Natural killer cell (primary cell): ENCODE data around the gene JPT1. TPM values are rescaled to one million over a fixed set of nuclear protein-coding genes. Genes with fewer than 3 reads are reported as not detected.

Source experiments
- ATAC-seq, 3 donors: fragments of 150-1000 bp in 2 of 3; fragments of 200-7000 bp in 1 of 3; cut with Tn5 transposase; 1 replicate in 1 of 3; 2 replicates in 2 of 3; pipeline ENCODE4 v1.10.0; 2021; ENCODE audit warnings: mild to moderate bottlenecking in 2 of 3, moderate library complexity in 2 of 3
- DNase-seq, 2 donors: peaks; one replicate each; pipeline versions ENCODE4 v3.0.0 to v3.0.0-alpha.2; 2013 to 2021; ENCODE audit warnings: mixed read lengths in 1 of 2
- H3K27ac ChIP-seq: one replicate; pipeline ENCODE4 v1.5.1; 2013; ENCODE audit warnings: mild to moderate bottlenecking, low read length
- H3K27me3 ChIP-seq: one replicate; pipeline ENCODE4 v1.6.1; 2013; ENCODE audit warnings: low read length; ENCODE audit not compliant: control insufficient read depth, insufficient read depth
- H3K36me3 ChIP-seq: one replicate; pipeline ENCODE4 v1.6.1; 2013; ENCODE audit warnings: low read length; ENCODE audit not compliant: control insufficient read depth, insufficient read depth
- H3K4me1 ChIP-seq: one replicate; pipeline ENCODE4 v1.6.1; 2013; ENCODE audit warnings: low read length; ENCODE audit not compliant: control insufficient read depth, insufficient read depth
- H3K4me3 ChIP-seq: one replicate; pipeline ENCODE4 v1.5.1; 2013; ENCODE audit warnings: low read length
- H3K9me3 ChIP-seq: one replicate; pipeline ENCODE4 v1.6.1; 2013; ENCODE audit warnings: low read length; ENCODE audit not compliant: control insufficient read depth, insufficient read depth
- H3K27ac Mint-ChIP-seq, 2 donors: one replicate each; pipeline ENCODE4 v1.8.0; 2022; ENCODE audit warnings: mild to moderate bottlenecking in 2 of 2, mixed read lengths in 2 of 2, moderate library complexity in 1 of 2
- H3K27me3 Mint-ChIP-seq, 2 donors: one replicate each; pipeline ENCODE4 v1.8.0; 2022; ENCODE audit warnings: low read depth in 2 of 2, mixed read lengths in 2 of 2
- H3K36me3 Mint-ChIP-seq: one replicate; pipeline ENCODE4 v1.8.0; 2022; ENCODE audit warnings: mixed read lengths
- H3K4me1 Mint-ChIP-seq, 2 donors: one replicate each; pipeline ENCODE4 v1.8.0; 2022; ENCODE audit warnings: mixed read lengths in 2 of 2
- H3K4me3 Mint-ChIP-seq: one replicate; pipeline ENCODE4 v1.8.0; 2022; ENCODE audit warnings: mild to moderate bottlenecking, moderate library complexity, mixed read lengths
- H3K9me3 Mint-ChIP-seq, 2 donors: one replicate each; pipeline ENCODE4 v1.8.0; 2022; ENCODE audit warnings: mixed read lengths in 2 of 2
- CTCF ChIP-seq: fragments of 200-600 bp; IDR thresholded peaks from one replicate; pipeline ENCODE4 v1.8.0; 2022; ENCODE audit warnings: antibody characterized with exemption
- WGBS: methylation state at CpG from one replicate; pipeline ENCODE4 v1.1.7; 2013; ENCODE audit warnings: missing lambda C conversion rate; ENCODE audit not compliant: insufficient coverage; 5-methylcytosine and 5-hydroxymethylcytosine counted together
- intact Hi-C: fragments of 100-400 bp; cut with micrococcal nuclease; formaldehyde crosslinking; loops from one replicate; pipeline ENCODE4 v1.14.2; 2022
- total RNA-seq, 4 donors: library from RNA; stranded (reverse); fragments of 120-200 nt in 1 of 4; gene quantifications; one replicate each; pipeline versions ENCODE4 v1.2.3 to v1.2.4, GENCODE V29; 2013 to 2022

JPT1 gene
- total RNA-seq, 3 donors from 2014 or later (not counting 1 experiment from before 2014, with no cell fraction given), result 45.0 to 54.8 (median 50.5) TPM

- intact Hi-C loops, result no loop called here
- H3K36me3 ChIP-seq, result no peaks in the 10 kb centered on the region
- H3K4me1 Mint-ChIP-seq, result peaks cover 0 to 33% of the 10 kb centered on the region in 2 donors
- peak within 1 kb of the TSS; percentile 43 for H3K4me3 ChIP-seq
- TF ChIP-seq CTCF, result no peak
- no peaks in the 10 kb centered on the region for H3K27me3 Mint-ChIP-seq
- 4% methylated on average over 68 of the region's 69 CpGs for WGBS
- no peaks in the 10 kb centered on the region for H3K9me3 Mint-ChIP-seq
- H3K27ac Mint-ChIP-seq, result peak within 1 kb of the TSS in 1 of 2 donors; percentile 86
- H3K4me1 ChIP-seq, result peaks cover 23% of the 10 kb centered on the region
- H3K27ac ChIP-seq, result peak within 1 kb of the TSS; percentile 11
- no peaks in the 10 kb centered on the region for H3K9me3 ChIP-seq
- peak within 1 kb of the TSS; percentile 84 for H3K4me3 Mint-ChIP-seq
- ATAC-seq (peak; percentile 70 to 75 (median 73)), DNase-seq (peak; percentile 29 to 68)
- no peaks in the 10 kb centered on the region for H3K36me3 Mint-ChIP-seq
- no peaks in the 10 kb centered on the region for H3K27me3 ChIP-seq
Measured at GRCh38 chr17:75087558-75088453, 66.5 kb downstream of the JPT1 start, which contains the start of gene SLC16A5. Gene SLC16A5 (plus strand): TSS chr17:75087954. CDS start chr17:75093637, 5,683 bp downstream.

GRCh38 chr17:75087182-75087557 is 67.1 kb downstream of the JPT1 start:
- H3K4me1 ChIP-seq, result peaks cover 23% of the 10 kb centered on the region
- intact Hi-C loops, result no loop called here
- no peaks in the 10 kb centered on the region for H3K27me3 ChIP-seq
- Mint-ChIP-seq H3K4me3 (peak overlapping the region; percentile 77), H3K27me3 (no peaks in the 10 kb centered on the region), H3K9me3 (no peaks in the 10 kb centered on the region), H3K36me3 (no peaks in the 10 kb centered on the region), H3K27ac (peak overlapping the region in 1 of 2 donors; percentile 86), H3K4me1 (peaks cover 0 to 27% of the 10 kb centered on the region in 2 donors)
- TF ChIP-seq CTCF, result no peak
- ATAC-seq (no peak), DNase-seq (no peak)
- H3K27ac ChIP-seq, result no peak overlapping the region
- WGBS, result 81% methylated on average over 9 of the region's 12 CpGs
- H3K4me3 ChIP-seq, result peak overlapping the region; percentile 40
- H3K36me3 ChIP-seq, result no peaks in the 10 kb centered on the region
- no peaks in the 10 kb centered on the region for H3K9me3 ChIP-seq

GRCh38 chr17:75086496-75087181 is 67.7 kb downstream of the JPT1 start:
- Mint-ChIP-seq H3K27ac (peak overlapping the region in 1 of 2 donors; percentile 86), H3K4me3 (peak overlapping the region; percentile 77), H3K36me3 (no peaks in the 10 kb centered on the region), H3K9me3 (no peaks in the 10 kb centered on the region), H3K4me1 (peaks cover 0 to 22% of the 10 kb centered on the region in 2 donors), H3K27me3 (no peaks in the 10 kb centered on the region)
- H3K36me3 ChIP-seq, result no peaks in the 10 kb centered on the region
- DNase-seq (no peak), ATAC-seq (no peak)
- H3K9me3 ChIP-seq, result no peaks in the 10 kb centered on the region
- peaks cover 21% of the 10 kb centered on the region for H3K4me1 ChIP-seq
- H3K27ac ChIP-seq, result no peak overlapping the region
- no peaks in the 10 kb centered on the region for H3K27me3 ChIP-seq
- no peak overlapping the region for H3K4me3 ChIP-seq
- intact Hi-C loops, result no loop called here
- TF ChIP-seq CTCF, result no peak
- WGBS, result 89% methylated on average over 15 of the region's 15 CpGs

Other genes with a start within 250 kb of the JPT1 start
- not detected for gene USH1G, start 231.3 kb downstream of the JPT1 start, total RNA-seq
- not detected for gene OTOP2, start 230.2 kb downstream of the JPT1 start, total RNA-seq
- not detected for gene OTOP3, start 218.6 kb downstream of the JPT1 start, total RNA-seq
- gene HID1, start 181.8 kb downstream of the JPT1 start, total RNA-seq, result 1 to 10 TPM in 2 of 3 donors, under 1 TPM in 1; 0.66 to 9.5 (median 2.8) TPM
- under 1 TPM in 2 of 3 donors, not detected in 1; 0.14 to 0.23 TPM for gene CDR2L, start 166.9 kb downstream of the JPT1 start, total RNA-seq
- gene MRPL58, start 141.8 kb downstream of the JPT1 start, total RNA-seq, result 10 to 100 TPM in 2 of 3 donors, 1 to 10 TPM in 1; 9.0 to 15.7 (median 12.9) TPM
- 10 to 100 TPM; 74.7 to 96.3 (median 75.2) TPM for gene ATP5PD, start 107.5 kb downstream of the JPT1 start, total RNA-seq
- gene KCTD2, start 107.3 kb downstream of the JPT1 start, total RNA-seq, result 10 to 100 TPM; 17.4 to 27.0 (median 24.7) TPM
- gene SLC16A5, start 66.6 kb downstream of the JPT1 start, total RNA-seq, result 10 to 100 TPM in 1 of 3 donors, 1 to 10 TPM in 2; 6.3 to 11.2 (median 10.0) TPM
- 10 to 100 TPM in 2 of 3 donors, 1 to 10 TPM in 1; 9.3 to 18.6 (median 11.3) TPM for gene ARMC7, start 44.5 kb downstream of the JPT1 start, total RNA-seq
- 10 to 100 TPM; 58.1 to 67.4 (median 61.2) TPM for gene NT5C, start 22.8 kb downstream of the JPT1 start, total RNA-seq
- 100 to 1,000 TPM; 240 to 294 (median 250) TPM for gene SUMO2, start 28.4 kb upstream of the JPT1 start, total RNA-seq
- gene NUP85, start 51.2 kb upstream of the JPT1 start, total RNA-seq, result 10 to 100 TPM; 71.1 to 78.1 (median 77.0) TPM
- 10 to 100 TPM; 78.1 to 97.3 (median 94.0) TPM for gene GGA3, start 107.1 kb upstream of the JPT1 start, total RNA-seq
- 10 to 100 TPM; 27.3 to 29.4 (median 27.9) TPM for gene MRPS7, start 107.4 kb upstream of the JPT1 start, total RNA-seq
- 10 to 100 TPM; 44.5 to 56.9 (median 50.3) TPM for gene MIF4GD, start 116.7 kb upstream of the JPT1 start, total RNA-seq
- 10 to 100 TPM; 12.1 to 17.7 (median 14.8) TPM for gene SLC25A19, start 134.9 kb upstream of the JPT1 start, total RNA-seq